ENCODE measurements around the gene PSPC1. TPM values are rescaled to one million over a fixed set of nuclear protein-coding genes. Genes with fewer than 3 reads are reported as not detected.

The PSPC1 gene
- polyA plus RNA-seq, 6 donors from 2014 or later: 19.9 to 51.7 (median 34.4) TPM

DNA sequence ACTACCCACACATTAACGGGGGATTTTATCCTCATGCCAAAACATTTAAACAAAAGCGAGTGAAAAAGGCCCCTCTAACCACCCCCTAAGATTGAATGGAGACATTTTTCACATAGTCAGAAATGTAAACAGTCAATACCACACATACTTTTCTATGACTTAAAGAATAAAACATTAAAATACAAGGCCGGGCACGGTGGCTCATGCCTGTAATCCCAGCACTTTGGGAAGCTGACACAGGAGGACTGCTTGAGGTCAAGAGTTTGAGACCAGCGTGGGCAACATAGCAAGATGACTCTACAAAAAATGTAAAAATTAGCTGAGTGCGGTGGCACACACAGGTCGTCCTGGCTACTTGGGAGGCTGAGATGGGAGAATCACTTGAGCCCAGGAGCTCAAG, 102.0 kb downstream of the PSPC1 start:
- peaks cover 0 to 4% (median 4%) of the 10 kb centered on the region in 3 donors for H3K4me1 Mint-ChIP-seq
- H3K4me3 Mint-ChIP-seq: no peak overlapping the region
- ATAC-seq (ENCODE audit: low read depth in 2 of 2): no peak
- DNase-seq: no peak
- peaks cover 0 to 4% of the 10 kb centered on the region in 2 donors for H3K36me3 Mint-ChIP-seq
- peak overlapping the region in 2 of 6 donors; percentile 26 to 92 for H3K27ac Mint-ChIP-seq
- no peaks in the 10 kb centered on the region for H3K27me3 Mint-ChIP-seq
- H3K9me3 Mint-ChIP-seq: no peaks in the 10 kb centered on the region

- H3K36me3 Mint-ChIP-seq: peaks cover 0 to 20% of the 10 kb centered on the region in 2 donors
- peak overlapping the region in 4 of 6 donors; percentile 5 to 69 (median 22) for H3K27ac Mint-ChIP-seq
- H3K27me3 Mint-ChIP-seq: no peaks in the 10 kb centered on the region
- no peak overlapping the region for H3K4me3 Mint-ChIP-seq
- no peak for ATAC-seq (ENCODE audit: low read depth in 2 of 2)
- H3K9me3 Mint-ChIP-seq: no peaks in the 10 kb centered on the region
- H3K4me1 Mint-ChIP-seq: peaks cover 0 to 3% (median 0%) of the 10 kb centered on the region in 3 donors
- DNase-seq: no peak
Measured at GRCh38 chr13:19676168-19676567, 106.6 kb downstream of the PSPC1 start.

DNA sequence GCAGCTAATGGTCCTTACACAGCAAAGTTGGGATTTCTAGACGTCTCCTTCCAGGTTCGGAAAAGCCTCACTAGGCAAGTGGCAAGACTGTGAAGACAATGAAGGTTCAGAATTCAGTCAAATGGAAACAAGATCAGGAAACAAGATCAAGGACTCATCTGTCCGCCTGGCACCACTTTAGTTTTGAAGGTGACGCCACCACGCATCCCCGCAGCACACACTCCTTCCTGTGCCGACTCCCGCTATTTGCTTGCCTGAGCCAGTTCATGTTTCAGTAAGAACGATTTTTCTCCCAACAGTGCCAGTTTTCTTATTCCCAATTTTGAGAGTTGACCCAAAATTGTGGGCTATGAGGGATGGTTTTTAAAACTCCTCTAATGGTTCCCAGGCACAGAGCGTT, 107.8 kb downstream of the PSPC1 start:
- Mint-ChIP-seq H3K27ac (peak overlapping the region in 3 of 6 donors; percentile 12 to 73 (median 67)), H3K36me3 (peaks cover 0 to 26% of the 10 kb centered on the region in 2 donors), H3K27me3 (no peaks in the 10 kb centered on the region), H3K4me1 (peaks cover 4 to 15% (median 5%) of the 10 kb centered on the region in 3 donors), H3K9me3 (no peaks in the 10 kb centered on the region), H3K4me3 (no peak overlapping the region)
- no peak for ATAC-seq (ENCODE audit: low read depth in 2 of 2)
- DNase-seq: no peak

DNA sequence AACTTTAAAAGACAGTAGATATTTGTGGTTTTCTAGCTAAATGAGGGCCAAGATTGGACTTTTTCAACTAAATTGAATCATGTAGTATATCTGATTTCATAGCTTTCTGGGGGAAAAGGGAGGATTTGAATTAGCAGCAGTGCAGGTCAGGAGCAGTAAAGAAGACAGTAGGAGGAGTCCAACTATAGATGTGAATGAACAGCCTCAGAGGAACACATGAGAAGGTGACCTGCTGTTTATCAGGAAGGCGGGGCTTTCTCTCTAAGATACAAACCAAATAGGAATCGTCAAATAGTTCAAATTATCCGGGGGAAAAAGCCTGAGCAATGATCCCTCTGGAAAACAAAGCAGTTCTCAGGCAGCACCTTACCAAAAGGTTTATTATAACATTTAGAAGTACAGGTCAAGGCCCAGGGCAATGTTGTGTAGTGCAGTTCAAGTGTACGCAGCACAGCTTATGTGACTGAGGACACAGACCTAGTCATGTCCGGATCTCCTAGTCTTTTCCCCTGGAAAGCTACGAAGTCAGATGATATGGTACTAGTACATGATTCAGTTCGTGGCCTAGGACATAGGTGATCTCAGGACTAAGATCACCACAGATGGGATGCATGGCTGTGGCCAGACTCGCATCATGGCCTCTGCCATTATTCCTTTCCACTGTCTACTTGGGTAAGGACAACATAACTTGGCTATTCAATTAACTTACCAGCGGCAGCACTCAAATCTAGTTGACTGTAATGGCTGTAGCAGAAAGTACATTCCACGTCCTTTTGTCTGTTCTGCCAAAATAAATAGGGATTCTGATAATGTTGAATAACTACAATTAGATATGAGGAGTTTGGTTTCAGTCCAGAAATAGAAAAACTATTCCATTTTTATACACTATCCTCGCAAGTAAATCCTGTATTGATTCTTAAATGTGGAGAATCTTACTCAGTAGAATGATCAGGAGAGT, 109.0 kb downstream of the PSPC1 start:
- ATAC-seq (ENCODE audit: low read depth in 2 of 2) (no peak), DNase-seq (no peak)
- Mint-ChIP-seq H3K27ac (peak overlapping the region; percentile 2 to 67 (median 46)), H3K4me3 (peak overlapping the region in 1 of 8 donors; percentile 17), H3K27me3 (no peaks in the 10 kb centered on the region), H3K36me3 (peaks cover 0 to 27% of the 10 kb centered on the region in 2 donors), H3K4me1 (peaks cover 4 to 25% (median 10%) of the 10 kb centered on the region in 3 donors), H3K9me3 (no peaks in the 10 kb centered on the region)

DNA sequence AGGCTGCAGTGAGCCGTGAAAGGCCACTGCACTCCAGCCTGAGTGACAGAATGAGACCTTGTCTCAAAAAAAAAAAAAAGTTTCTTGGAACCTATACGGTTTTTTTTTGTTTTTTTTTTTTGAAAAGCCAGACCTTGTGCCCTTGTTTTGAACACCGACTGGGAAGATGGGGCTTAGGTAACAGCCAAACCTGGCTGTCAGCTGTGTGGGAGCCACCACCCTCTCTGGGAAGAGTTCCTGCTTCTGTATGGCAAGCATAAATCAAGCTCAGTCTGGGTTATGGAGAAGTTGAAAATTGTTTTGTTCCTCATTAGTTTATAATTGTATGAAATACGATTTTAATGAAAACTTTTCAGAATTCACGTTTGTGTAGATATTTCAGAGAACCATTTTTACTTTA, 109.8 kb downstream of the PSPC1 start:
- no peak overlapping the region for H3K4me3 Mint-ChIP-seq
- ATAC-seq (ENCODE audit: low read depth in 2 of 2) (no peak), DNase-seq (no peak)
- H3K27me3 Mint-ChIP-seq: no peaks in the 10 kb centered on the region
- H3K4me1 Mint-ChIP-seq: peaks cover 4 to 26% (median 10%) of the 10 kb centered on the region in 3 donors
- peak overlapping the region in 4 of 6 donors; percentile 2 to 69 (median 65) for H3K27ac Mint-ChIP-seq
- peaks cover 0 to 27% of the 10 kb centered on the region in 2 donors for H3K36me3 Mint-ChIP-seq
- no peaks in the 10 kb centered on the region for H3K9me3 Mint-ChIP-seq

DNA sequence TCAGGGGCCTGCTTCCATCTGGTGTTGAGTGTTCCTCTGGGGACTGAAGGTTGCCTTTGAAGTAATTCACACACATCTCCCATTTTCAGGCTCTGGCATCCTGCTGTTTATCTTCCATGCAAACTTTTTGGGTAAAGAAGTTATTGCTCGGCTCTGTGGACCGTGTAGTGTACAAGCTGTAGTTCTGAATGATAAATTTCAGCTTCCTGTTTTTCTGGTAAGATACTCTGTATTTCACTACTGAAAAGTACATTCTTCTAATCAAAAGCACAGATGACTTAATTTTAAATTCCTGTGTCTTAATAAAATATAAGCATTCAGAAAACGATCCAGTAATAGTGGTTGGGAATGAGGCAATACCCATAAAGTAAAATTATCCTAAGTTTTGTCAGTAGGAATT, 112.6 kb downstream of the PSPC1 start:
- no peak for DNase-seq
- peak overlapping the region in 2 of 8 donors; percentile 30 to 60 for H3K4me3 Mint-ChIP-seq

DNA sequence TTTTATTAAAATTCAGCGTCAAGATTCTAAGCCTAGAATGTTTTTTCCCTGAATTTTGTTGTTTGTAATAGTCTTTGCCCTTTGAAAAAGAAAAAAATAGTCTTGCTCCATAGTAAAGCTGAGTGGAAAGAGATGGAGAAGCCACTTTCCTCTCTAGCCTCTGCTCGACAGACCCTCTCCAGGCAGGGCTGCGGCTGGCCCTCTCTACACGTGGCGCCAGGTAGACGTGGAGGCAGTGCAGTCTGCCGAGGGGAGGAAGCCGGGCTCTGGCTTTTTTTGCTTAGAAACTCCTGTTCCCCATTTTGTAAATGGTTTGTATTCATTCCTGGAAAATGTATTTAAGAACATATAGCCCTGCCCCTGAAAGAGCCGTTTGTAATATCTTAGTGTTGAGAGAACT, 114.0 kb downstream of the PSPC1 start:
- H3K9me3 Mint-ChIP-seq: no peaks in the 10 kb centered on the region
- DNase-seq (no peak), ATAC-seq (ENCODE audit: low read depth in 2 of 2) (no peak)
- H3K36me3 Mint-ChIP-seq: peaks cover 10 to 14% of the 10 kb centered on the region in 2 donors
- H3K27ac Mint-ChIP-seq: peak overlapping the region in 5 of 6 donors; percentile 69 to 89 (median 86)
- H3K4me1 Mint-ChIP-seq: peaks cover 4 to 26% (median 19%) of the 10 kb centered on the region in 3 donors
- H3K4me3 Mint-ChIP-seq: peak overlapping the region in 2 of 8 donors; percentile 12 to 26
- no peaks in the 10 kb centered on the region for H3K27me3 Mint-ChIP-seq

More for the DNA sequence above, 112.6 kb downstream of the PSPC1 start:
- H3K4me1 Mint-ChIP-seq: peaks cover 4 to 26% (median 10%) of the 10 kb centered on the region in 3 donors
- H3K9me3 Mint-ChIP-seq: no peaks in the 10 kb centered on the region
- H3K27ac Mint-ChIP-seq: peak overlapping the region; percentile 57 to 98 (median 85)
- no peaks in the 10 kb centered on the region for H3K27me3 Mint-ChIP-seq
- peak; percentile 58 to 61 for ATAC-seq (ENCODE audit: low read depth in 2 of 2)
- H3K36me3 Mint-ChIP-seq: peaks cover 0 to 23% of the 10 kb centered on the region in 2 donors

DNA sequence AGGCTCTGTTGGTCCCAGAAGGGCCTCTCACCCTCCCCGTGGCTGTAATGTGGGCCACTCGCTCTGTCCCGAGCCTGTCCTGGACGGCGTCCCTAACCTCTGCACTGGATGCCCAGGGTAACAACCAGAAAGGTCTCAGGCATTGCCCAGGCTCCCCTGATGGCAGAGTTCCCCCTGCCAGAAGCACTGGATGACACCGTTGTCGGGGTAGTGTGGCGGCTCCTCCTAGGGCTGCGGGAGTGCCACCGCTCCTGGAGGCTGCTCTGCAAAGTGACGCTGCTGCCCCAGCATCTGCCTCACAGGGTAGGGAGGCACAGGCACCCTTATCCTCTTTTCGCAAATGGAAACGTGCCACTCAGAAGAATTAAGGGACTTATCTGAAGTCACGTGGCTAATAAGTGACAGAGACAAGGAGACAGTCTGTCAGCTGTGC, 117.3 kb downstream of the PSPC1 start:
- H3K9me3 Mint-ChIP-seq: no peaks in the 10 kb centered on the region
- no peak for DNase-seq
- peak overlapping the region in 4 of 6 donors; percentile 15 to 66 (median 34) for H3K27ac Mint-ChIP-seq
- H3K4me1 Mint-ChIP-seq: peaks cover 4 to 24% (median 17%) of the 10 kb centered on the region in 3 donors
- H3K36me3 Mint-ChIP-seq: peaks cover 5 to 18% of the 10 kb centered on the region in 2 donors
- no peak overlapping the region for H3K4me3 Mint-ChIP-seq
- H3K27me3 Mint-ChIP-seq: no peaks in the 10 kb centered on the region
- no peak for ATAC-seq (ENCODE audit: low read depth in 2 of 2)

- DNase-seq (no peak), ATAC-seq (ENCODE audit: low read depth in 2 of 2) (no peak)
- no peaks in the 10 kb centered on the region for H3K9me3 Mint-ChIP-seq
- H3K27me3 Mint-ChIP-seq: no peaks in the 10 kb centered on the region
- peak overlapping the region in 4 of 6 donors; percentile 29 to 93 (median 84) for H3K27ac Mint-ChIP-seq
- peaks cover 0 to 18% of the 10 kb centered on the region in 2 donors for H3K36me3 Mint-ChIP-seq
- no peak overlapping the region for H3K4me3 Mint-ChIP-seq
- H3K4me1 Mint-ChIP-seq: peaks cover 0 to 17% (median 9%) of the 10 kb centered on the region in 3 donors
Measured at GRCh38 chr13:19664481-19665230, 118.1 kb downstream of the PSPC1 start.

DNA sequence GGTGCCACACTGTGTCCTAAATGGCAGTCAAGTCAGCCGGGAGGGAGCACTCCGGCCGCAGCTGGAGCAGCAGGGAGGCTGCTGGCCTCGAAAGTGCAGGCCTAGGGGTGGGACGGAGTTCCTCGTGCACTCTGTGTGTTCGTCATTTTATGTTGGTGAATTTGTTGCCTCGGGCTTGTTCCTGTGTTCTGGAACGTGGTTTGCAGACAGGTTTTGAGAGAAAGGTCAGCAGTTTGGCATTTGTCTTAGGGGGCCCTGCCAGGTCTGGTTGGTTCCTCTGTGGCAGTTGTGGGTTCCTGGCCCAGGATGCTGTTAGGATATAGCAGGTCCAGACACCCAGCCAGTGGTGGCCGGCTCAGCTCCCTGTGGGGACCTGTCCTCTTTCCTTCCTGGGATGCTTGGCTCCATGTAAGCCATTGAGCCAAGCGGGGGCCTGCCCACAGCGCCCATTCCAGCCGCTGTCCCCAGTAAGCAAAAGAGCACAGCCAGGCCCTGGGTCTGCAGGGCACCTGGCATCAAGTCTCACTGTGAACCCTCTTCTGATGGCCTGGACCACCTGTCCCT, 119.2 kb downstream of the PSPC1 start:
- H3K27ac Mint-ChIP-seq: peak overlapping the region in 2 of 6 donors; percentile 38 to 81
- DNase-seq: no peak
- H3K9me3 Mint-ChIP-seq: no peaks in the 10 kb centered on the region
- H3K36me3 Mint-ChIP-seq: peaks cover 5 to 24% of the 10 kb centered on the region in 2 donors
- no peak overlapping the region for H3K4me3 Mint-ChIP-seq
- ATAC-seq (ENCODE audit: low read depth in 2 of 2): no peak
- H3K4me1 Mint-ChIP-seq: peaks cover 0 to 14% (median 0%) of the 10 kb centered on the region in 3 donors
- H3K27me3 Mint-ChIP-seq: no peaks in the 10 kb centered on the region

DNA sequence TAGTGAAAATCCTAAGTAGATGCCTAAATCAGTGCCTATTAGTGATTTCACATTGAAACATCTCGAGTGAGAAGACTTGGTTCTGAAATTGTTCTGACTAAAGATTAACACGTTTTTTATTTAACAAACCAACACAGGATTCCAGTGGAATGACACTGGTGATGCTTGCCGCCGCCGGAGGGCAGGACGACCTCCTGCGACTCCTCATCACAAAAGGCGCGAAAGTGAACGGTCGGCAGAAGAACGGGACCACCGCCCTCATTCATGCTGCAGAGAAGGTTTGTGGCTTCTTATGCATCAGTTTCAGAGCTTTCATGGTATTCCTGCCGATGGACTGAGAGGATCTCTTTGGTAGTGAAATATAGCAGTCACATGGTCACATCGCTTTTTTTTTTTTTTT, 121.2 kb downstream of the PSPC1 start:
- Mint-ChIP-seq H3K36me3 (peaks cover 5 to 25% of the 10 kb centered on the region in 2 donors), H3K27me3 (no peaks in the 10 kb centered on the region), H3K9me3 (no peaks in the 10 kb centered on the region)

DNA sequence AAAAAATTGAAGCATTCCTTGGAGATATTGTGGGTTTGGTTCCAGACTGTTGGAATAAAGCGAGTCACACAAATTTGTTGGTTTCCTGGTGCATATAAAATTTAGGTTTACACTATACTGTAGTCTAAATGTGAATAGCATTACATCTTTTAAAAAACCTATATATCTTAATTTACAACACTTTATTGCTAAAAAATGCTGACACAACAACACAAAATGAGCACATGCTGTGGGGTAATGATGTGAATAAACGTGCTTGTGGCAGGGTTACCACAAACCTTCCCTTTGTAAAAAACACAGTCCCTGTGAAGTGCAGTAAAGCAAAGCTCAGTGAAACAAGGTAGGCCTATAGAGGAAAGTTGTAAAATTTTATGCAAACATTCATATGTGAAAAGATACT, 121.6 kb downstream of the PSPC1 start:
- ATAC-seq (ENCODE audit: low read depth in 2 of 2): no peak
- Mint-ChIP-seq H3K27ac (no peak overlapping the region), H3K9me3 (no peaks in the 10 kb centered on the region), H3K4me3 (no peak overlapping the region), H3K4me1 (peaks cover 0 to 14% (median 7%) of the 10 kb centered on the region in 3 donors), H3K36me3 (peaks cover 5 to 25% of the 10 kb centered on the region in 2 donors), H3K27me3 (no peaks in the 10 kb centered on the region)
- DNase-seq: no peak

More for the DNA sequence above, 121.2 kb downstream of the PSPC1 start:
- no peak overlapping the region for H3K27ac Mint-ChIP-seq
- peaks cover 0 to 14% (median 7%) of the 10 kb centered on the region in 3 donors for H3K4me1 Mint-ChIP-seq
- no peak overlapping the region for H3K4me3 Mint-ChIP-seq
- DNase-seq: no peak
- no peak for ATAC-seq (ENCODE audit: low read depth in 2 of 2)

DNA sequence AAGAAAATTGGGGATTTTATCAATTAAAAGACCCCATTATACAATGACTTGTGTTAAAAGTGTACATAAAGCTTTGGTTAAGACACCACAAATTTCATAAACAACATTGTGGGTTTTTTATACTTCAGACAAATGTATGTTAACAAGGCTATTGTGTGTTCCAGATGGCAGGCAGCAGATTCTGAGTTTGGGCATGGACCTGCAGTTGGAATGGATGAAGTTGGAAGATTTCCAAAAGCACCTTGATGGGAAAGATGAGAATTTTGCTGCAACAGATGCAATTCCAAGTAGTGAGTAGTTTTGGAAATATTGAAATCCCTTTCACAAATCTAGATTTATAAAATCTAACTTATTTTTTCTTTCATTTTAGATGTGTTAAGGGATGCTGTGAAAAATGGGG, 123.9 kb downstream of the PSPC1 start:
- H3K27me3 Mint-ChIP-seq: no peaks in the 10 kb centered on the region
- H3K36me3 Mint-ChIP-seq: peaks cover 5 to 15% of the 10 kb centered on the region in 2 donors
- H3K9me3 Mint-ChIP-seq: no peaks in the 10 kb centered on the region
- peaks cover 0 to 7% (median 7%) of the 10 kb centered on the region in 3 donors for H3K4me1 Mint-ChIP-seq
- H3K4me3 Mint-ChIP-seq: no peak overlapping the region
- DNase-seq: no peak
- ATAC-seq (ENCODE audit: low read depth in 2 of 2): no peak
- peak overlapping the region in 1 of 6 donors; percentile 66 for H3K27ac Mint-ChIP-seq

Measured in naive B cell (primary cell).